Loucy (cell line): ENCODE measurements around the gene SH3PXD2A.

Experiments
- CTCF ChIP-seq: fragments of 200-600 bp; sonication (generic); conservative IDR thresholded peaks from 2 replicates; pipeline ENCODE4 v1.5.1; 2014; ENCODE audit warnings: mild to moderate bottlenecking, antibody characterized with exemption, low read length
- EZH2phosphoT487 ChIP-seq: fragments of 200-600 bp; IDR thresholded peaks from 2 replicates; pipeline ENCODE4 v1.6.1; 2018; ENCODE audit warnings: antibody characterized with exemption, mild to moderate bottlenecking, moderate library complexity, borderline replicate concordance

- TF ChIP-seq EZH2phosphoT487 (no peak), CTCF (no peak)
Observed at GRCh38 chr10:103789771-103790201, 65.6 kb downstream of the SH3PXD2A start.
